ENCODE measurements around the gene TP53INP2. TPM values are rescaled to one million over a fixed set of nuclear protein-coding genes. Genes with fewer than 3 reads are reported as not detected.

TP53INP2 gene
- total and polyA plus RNA-seq, 9 of the 15 experiments (the other 6 are each of a cell fraction or from before 2014, with no cell fraction given) = 0.43 to 5.0 (median 1.3) TPM

GRCh38 chr20:34736106-34736735 is 32.1 kb downstream of the TP53INP2 start:
- Histone ChIP-seq H3K27me3 (ENCODE audit: control insufficient read depth in 2 of 2, insufficient read depth in 2 of 2, low read length in 2 of 2) (no peaks in the 10 kb centered on the region), H3K36me3 (ENCODE audit: control insufficient read depth, insufficient read depth, low read length) (peaks cover 31% of the 10 kb centered on the region; the same call in 1 of the 3 replicates), H2AFZ (ENCODE audit: low read depth, low read length) (no peak overlapping the region), H3K9ac (ENCODE audit: insufficient read depth in 1 of 2, low read depth in 2 of 2, low read length in 2 of 2) (no peak overlapping the region), H3K4me3 (no peak overlapping the region), H3K9me1 (ENCODE audit: control insufficient read depth, insufficient read depth, low read length) (no peaks in the 10 kb centered on the region), H3K9me3 (replicated peaks; ENCODE audit: control insufficient read depth, insufficient read depth, low read depth, low read length) (no peaks in the 10 kb centered on the region), H3K4me1 (replicated peaks in 1 of 2; ENCODE audit: control insufficient read depth in 2 of 2, insufficient read depth in 2 of 2, low read length in 2 of 2) (no peaks in the 10 kb centered on the region; a peak in 1 of 5 replicates), H4K20me1 (replicated peaks; ENCODE audit: control insufficient read depth, insufficient read depth, low read length) (no peaks in the 10 kb centered on the region), H3K4me2 (ENCODE audit: insufficient read depth, low read length) (no peak overlapping the region), H3K79me2 (ENCODE audit: control insufficient read depth, insufficient read depth, low read length) (no peaks in the 10 kb centered on the region), H3K27ac (ENCODE audit: extremely low read depth, low read depth, low read length) (no peak overlapping the region)
- BruUV-seq (replicated peaks) = no TSS peak
- ATAC-seq (no peak), FAIRE-seq (no peak), DNase-seq (ENCODE audit: extremely low read depth in 1 of 4, low spot score in 3 of 4) (no peak)
- intact Hi-C loops (cut with micrococcal nuclease) (no loop called here), in situ Hi-C loops (cut with MboI) (no loop called here)
- WGBS (ENCODE audit: insufficient coverage, low coverage, missing lambda C conversion rate) = 69% methylated on average over 5 of the region's 6 CpGs
- POLR2A ChIA-PET = no interaction called here
- TF ChIP-seq TGIF2 (CRISPR knock-in tag; IDR thresholded peaks at IDR 0.05) (no peak), ZNF239 (CRISPR knock-in tag; IDR thresholded peaks at IDR 0.05) (no peak), RBM34 (IDR thresholded peaks at IDR 0.05; ENCODE audit: borderline replicate concordance, insufficient read depth, low read length) (no peak), KLF6 (CRISPR knock-in tag; IDR thresholded peaks at IDR 0.05; ENCODE audit: borderline replicate concordance) (no peak)
- TF ChIP-seq, protein P1, sequence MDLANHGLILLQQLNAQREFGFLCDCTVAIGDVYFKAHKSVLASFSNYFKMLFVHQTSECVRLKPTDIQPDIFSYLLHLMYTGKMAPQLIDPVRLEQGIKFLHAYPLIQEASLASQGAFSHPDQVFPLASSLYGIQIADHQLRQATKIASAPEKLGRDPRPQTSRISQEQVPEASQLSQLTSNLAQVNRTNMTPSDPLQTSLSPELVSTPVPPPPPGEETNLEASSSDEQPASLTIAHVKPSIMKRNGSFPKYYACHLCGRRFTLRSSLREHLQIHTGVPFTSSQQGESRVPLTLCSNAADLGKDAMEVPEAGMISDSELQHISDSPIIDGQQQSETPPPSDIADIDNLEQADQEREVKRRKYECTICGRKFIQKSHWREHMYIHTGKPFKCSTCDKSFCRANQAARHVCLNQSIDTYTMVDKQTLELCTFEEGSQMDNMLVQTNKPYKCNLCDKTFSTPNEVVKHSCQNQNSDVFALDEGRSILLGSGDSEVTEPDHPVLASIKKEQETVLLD (IDR thresholded peaks at IDR 0.05) = no peak
- CTCF ChIA-PET (ENCODE audit: low intra/inter-chr PET ratio) = no interaction called here
